ENCODE measurements around the gene TANGO2. TPM values are rescaled to one million over a fixed set of nuclear protein-coding genes. Genes with fewer than 3 reads are reported as not detected.
A peak's percentile ranks its signal among the peaks of the same experiment; 100 is the strongest.

Gene TANGO2
- total RNA-seq, 1 experiment from 2014 or later = 17.0 TPM

DNA sequence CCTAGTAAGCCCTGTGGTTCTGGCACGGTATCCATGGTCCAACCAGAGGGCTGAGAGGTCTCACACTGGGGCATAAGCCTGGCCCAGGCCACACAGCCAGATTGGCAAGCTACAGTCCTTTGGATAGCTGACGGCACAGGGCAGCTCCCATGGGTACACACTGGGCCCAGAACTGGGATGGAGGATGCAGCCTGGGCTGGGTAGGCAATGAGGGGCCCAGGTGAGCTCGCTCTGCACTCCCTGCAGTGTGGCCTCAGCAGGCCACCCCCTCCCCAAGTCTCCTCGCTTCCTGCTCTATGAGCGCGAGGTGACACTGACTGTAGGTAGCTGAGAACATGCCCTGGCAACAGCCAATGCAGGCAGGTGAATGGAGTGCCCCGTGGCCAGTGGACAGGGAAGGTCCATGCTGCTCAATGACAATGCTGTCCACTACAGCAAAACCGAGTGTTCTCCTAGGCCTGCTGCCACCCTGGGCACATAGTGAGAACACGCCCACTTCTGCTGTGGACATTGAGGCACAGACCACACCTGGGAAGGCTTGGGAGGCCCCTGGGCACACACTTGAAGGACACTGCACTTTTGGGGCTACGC, 8.1 kb upstream of the TANGO2 start:
- peaks cover 17 to 28% of the 10 kb centered on the region in 2 experiments; a peak in 3 of 4 replicates for H3K4me1 ChIP-seq (ENCODE audit: control insufficient read depth in 1 of 2, insufficient read depth in 2 of 2, low read length in 2 of 2)
- no peak overlapping the region for H3K9ac ChIP-seq (ENCODE audit: low read length)
- TF ChIP-seq EGR1 (IDR thresholded peaks at IDR 0.05; ENCODE audit: low read depth) (no peak), RAD21 (IDR thresholded peaks at IDR 0.05; ENCODE audit: low read depth) (no peak), CEBPB (IDR thresholded peaks at IDR 0.05; ENCODE audit: low read depth) (no peak), SRF (IDR thresholded peaks at IDR 0.05; ENCODE audit: low read depth) (no peak), POLR2AphosphoS5 (IDR thresholded peaks at IDR 0.05; ENCODE audit: low read depth, low read length) (no peak), POLR2A (IDR thresholded peaks at IDR 0.05; ENCODE audit: borderline replicate concordance, extremely low read depth, insufficient read depth, insufficient read length) (no peak), EZH2 (IDR thresholded peaks at IDR 0.05) (no peak), JUND (IDR thresholded peaks at IDR 0.05) (no peak), ZFX (IDR thresholded peaks at IDR 0.05) (no peak), SIN3A (IDR thresholded peaks at IDR 0.05; ENCODE audit: low read depth) (no peak)
- TF ChIP-seq, protein P1, sequence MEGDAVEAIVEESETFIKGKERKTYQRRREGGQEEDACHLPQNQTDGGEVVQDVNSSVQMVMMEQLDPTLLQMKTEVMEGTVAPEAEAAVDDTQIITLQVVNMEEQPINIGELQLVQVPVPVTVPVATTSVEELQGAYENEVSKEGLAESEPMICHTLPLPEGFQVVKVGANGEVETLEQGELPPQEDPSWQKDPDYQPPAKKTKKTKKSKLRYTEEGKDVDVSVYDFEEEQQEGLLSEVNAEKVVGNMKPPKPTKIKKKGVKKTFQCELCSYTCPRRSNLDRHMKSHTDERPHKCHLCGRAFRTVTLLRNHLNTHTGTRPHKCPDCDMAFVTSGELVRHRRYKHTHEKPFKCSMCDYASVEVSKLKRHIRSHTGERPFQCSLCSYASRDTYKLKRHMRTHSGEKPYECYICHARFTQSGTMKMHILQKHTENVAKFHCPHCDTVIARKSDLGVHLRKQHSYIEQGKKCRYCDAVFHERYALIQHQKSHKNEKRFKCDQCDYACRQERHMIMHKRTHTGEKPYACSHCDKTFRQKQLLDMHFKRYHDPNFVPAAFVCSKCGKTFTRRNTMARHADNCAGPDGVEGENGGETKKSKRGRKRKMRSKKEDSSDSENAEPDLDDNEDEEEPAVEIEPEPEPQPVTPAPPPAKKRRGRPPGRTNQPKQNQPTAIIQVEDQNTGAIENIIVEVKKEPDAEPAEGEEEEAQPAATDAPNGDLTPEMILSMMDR (IDR thresholded peaks at IDR 0.05 in 2 of 3, conservative IDR thresholded peaks at IDR 0.05 in 1 of 3; ENCODE audit: borderline replicate concordance in 1 of 3, insufficient read depth in 1 of 3, low read depth in 2 of 3, low read length in 2 of 3) = no peak
- TF ChIP-seq, protein P2, sequence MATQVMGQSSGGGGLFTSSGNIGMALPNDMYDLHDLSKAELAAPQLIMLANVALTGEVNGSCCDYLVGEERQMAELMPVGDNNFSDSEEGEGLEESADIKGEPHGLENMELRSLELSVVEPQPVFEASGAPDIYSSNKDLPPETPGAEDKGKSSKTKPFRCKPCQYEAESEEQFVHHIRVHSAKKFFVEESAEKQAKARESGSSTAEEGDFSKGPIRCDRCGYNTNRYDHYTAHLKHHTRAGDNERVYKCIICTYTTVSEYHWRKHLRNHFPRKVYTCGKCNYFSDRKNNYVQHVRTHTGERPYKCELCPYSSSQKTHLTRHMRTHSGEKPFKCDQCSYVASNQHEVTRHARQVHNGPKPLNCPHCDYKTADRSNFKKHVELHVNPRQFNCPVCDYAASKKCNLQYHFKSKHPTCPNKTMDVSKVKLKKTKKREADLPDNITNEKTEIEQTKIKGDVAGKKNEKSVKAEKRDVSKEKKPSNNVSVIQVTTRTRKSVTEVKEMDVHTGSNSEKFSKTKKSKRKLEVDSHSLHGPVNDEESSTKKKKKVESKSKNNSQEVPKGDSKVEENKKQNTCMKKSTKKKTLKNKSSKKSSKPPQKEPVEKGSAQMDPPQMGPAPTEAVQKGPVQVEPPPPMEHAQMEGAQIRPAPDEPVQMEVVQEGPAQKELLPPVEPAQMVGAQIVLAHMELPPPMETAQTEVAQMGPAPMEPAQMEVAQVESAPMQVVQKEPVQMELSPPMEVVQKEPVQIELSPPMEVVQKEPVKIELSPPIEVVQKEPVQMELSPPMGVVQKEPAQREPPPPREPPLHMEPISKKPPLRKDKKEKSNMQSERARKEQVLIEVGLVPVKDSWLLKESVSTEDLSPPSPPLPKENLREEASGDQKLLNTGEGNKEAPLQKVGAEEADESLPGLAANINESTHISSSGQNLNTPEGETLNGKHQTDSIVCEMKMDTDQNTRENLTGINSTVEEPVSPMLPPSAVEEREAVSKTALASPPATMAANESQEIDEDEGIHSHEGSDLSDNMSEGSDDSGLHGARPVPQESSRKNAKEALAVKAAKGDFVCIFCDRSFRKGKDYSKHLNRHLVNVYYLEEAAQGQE (IDR thresholded peaks at IDR 0.05; ENCODE audit: low read depth) = no peak
- TF ChIP-seq, protein P3, sequence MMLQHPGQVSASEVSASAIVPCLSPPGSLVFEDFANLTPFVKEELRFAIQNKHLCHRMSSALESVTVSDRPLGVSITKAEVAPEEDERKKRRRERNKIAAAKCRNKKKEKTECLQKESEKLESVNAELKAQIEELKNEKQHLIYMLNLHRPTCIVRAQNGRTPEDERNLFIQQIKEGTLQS (IDR thresholded peaks at IDR 0.05) = no peak
- TF ChIP-seq, protein P4, sequence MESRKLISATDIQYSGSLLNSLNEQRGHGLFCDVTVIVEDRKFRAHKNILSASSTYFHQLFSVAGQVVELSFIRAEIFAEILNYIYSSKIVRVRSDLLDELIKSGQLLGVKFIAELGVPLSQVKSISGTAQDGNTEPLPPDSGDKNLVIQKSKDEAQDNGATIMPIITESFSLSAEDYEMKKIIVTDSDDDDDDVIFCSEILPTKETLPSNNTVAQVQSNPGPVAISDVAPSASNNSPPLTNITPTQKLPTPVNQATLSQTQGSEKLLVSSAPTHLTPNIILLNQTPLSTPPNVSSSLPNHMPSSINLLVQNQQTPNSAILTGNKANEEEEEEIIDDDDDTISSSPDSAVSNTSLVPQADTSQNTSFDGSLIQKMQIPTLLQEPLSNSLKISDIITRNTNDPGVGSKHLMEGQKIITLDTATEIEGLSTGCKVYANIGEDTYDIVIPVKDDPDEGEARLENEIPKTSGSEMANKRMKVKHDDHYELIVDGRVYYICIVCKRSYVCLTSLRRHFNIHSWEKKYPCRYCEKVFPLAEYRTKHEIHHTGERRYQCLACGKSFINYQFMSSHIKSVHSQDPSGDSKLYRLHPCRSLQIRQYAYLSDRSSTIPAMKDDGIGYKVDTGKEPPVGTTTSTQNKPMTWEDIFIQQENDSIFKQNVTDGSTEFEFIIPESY (IDR thresholded peaks at IDR 0.05; ENCODE audit: extremely low read depth, insufficient replicate concordance, low read length) = no peak
- TF ChIP-seq, protein P5, sequence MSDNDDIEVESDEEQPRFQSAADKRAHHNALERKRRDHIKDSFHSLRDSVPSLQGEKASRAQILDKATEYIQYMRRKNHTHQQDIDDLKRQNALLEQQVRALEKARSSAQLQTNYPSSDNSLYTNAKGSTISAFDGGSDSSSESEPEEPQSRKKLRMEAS (IDR thresholded peaks at IDR 0.05) = no peak
- BruUV-seq (replicated peaks) = no TSS peak
- no peaks in the 10 kb centered on the region for H3K79me2 ChIP-seq (ENCODE audit: insufficient read depth, low read length)
- no peak overlapping the region for H3K4me3 ChIP-seq (replicated peaks in 1 of 2; ENCODE audit: low read depth in 1 of 2, low read length in 2 of 2)
- RAD21 ChIA-PET (ENCODE audit: low non-redundant PET in 1 of 2, low total read pairs in 2 of 2, uncharacterized antibody in 2 of 2, unreplicated experiment in 2 of 2) = interaction anchor here in 1 of 2 experiments (0.5 kb wide), 1 partner anchor 103 kb away, joined by 4 read pairs; no protein-coding TSS in a partner anchor
- no peak overlapping the region for H3K4me2 ChIP-seq (ENCODE audit: low read length)
- no peaks in the 10 kb centered on the region for H3K9me2 ChIP-seq (ENCODE audit: insufficient read depth)
- intact Hi-C loops (cut with micrococcal nuclease) = loop anchor here (5.0 kb wide), 1 partner anchor 41 kb away; no protein-coding TSS in a partner anchor
- no peaks in the 10 kb centered on the region for H3K9me3 ChIP-seq (ENCODE audit: control insufficient read depth in 1 of 2, insufficient read depth in 1 of 2, low read depth in 1 of 2, low read length in 2 of 2)
- H3K27me3 ChIP-seq (ENCODE audit: insufficient read depth, low read length) = no peaks in the 10 kb centered on the region
- H4K20me1 ChIP-seq (ENCODE audit: insufficient read depth) = no peaks in the 10 kb centered on the region
- no peaks in the 10 kb centered on the region for H3K36me3 ChIP-seq (ENCODE audit: control insufficient read depth in 1 of 2, insufficient read depth in 2 of 2, low read length in 2 of 2)
- DNase-seq (ENCODE audit: low read depth, low spot score) = no peak
- no peak overlapping the region for H2AFZ ChIP-seq (ENCODE audit: low read depth, low read length, poor library complexity, severe bottlenecking)
- CTCF ChIA-PET = interaction anchor here (1.0 to 1.8 kb wide), 4 partner anchors 38 to 282 kb away, joined by 3 to 7 read pairs (median 4); no protein-coding TSS in a partner anchor
- POLR2A ChIA-PET = no interaction called here
- peak overlapping the region; percentile 14; the same call in 1 of the 2 replicates for H3K27ac ChIP-seq (ENCODE audit: low read depth, low read length)
- no peak for ATAC-seq

All from HCT116 (cell line).